Lung (tissue), 12 donors: ENCODE results near the gene FYB1. TPM values are rescaled to one million over a fixed set of nuclear protein-coding genes. Genes with fewer than 3 reads are reported as not detected.

Experiments
- ATAC-seq: fragments of 200-7000 bp; cut with Tn5 transposase; one replicate; pipeline ENCODE4 v1.9.1; 2020; ENCODE audit warnings: moderate number of reproducible peaks; ENCODE audit not compliant: insufficient read depth, low FRiP score
- DNase-seq, 3 donors: peaks; one replicate each; pipeline ENCODE4 v3.0.0-alpha.2; 2013 to 2017
- H3K27ac ChIP-seq, 2 donors: one replicate each; pipeline ENCODE4 v1.5.1; 2013; ENCODE audit warnings: mild to moderate bottlenecking in 2 of 2, moderate library complexity in 2 of 2, control low read depth in 1 of 2, inconsistent platforms in 1 of 2, low read depth in 1 of 2, low read length in 1 of 2
- H3K27me3 ChIP-seq, 3 donors: one replicate each; pipeline ENCODE4 v1.5.1; 2013; ENCODE audit warnings: low read length in 2 of 3; ENCODE audit not compliant: control insufficient read depth in 3 of 3, insufficient read depth in 3 of 3
- H3K36me3 ChIP-seq, 4 donors: one replicate each; pipeline ENCODE4 v1.5.1; 2013; ENCODE audit warnings: low read length in 4 of 4, mild to moderate bottlenecking in 1 of 4, moderate library complexity in 1 of 4; ENCODE audit not compliant: control insufficient read depth in 4 of 4, insufficient read depth in 4 of 4
- H3K4me1 ChIP-seq, 5 donors: one replicate each; pipeline ENCODE4 v1.5.1; 2013; ENCODE audit warnings: low read length in 5 of 5, mild to moderate bottlenecking in 2 of 5, moderate library complexity in 1 of 5; ENCODE audit not compliant: control insufficient read depth in 5 of 5, insufficient read depth in 5 of 5
- H3K4me3 ChIP-seq: one replicate; pipeline ENCODE4 v1.5.1; 2013; ENCODE audit warnings: mild to moderate bottlenecking, control low read depth, moderate library complexity
- H3K9ac ChIP-seq, 2 donors: one replicate each; pipeline ENCODE4 v1.5.1; 2013; ENCODE audit warnings: low read length in 2 of 2, control low read depth in 1 of 2; ENCODE audit not compliant: insufficient read depth in 1 of 2
- H3K9me3 ChIP-seq, 4 donors: one replicate each; pipeline ENCODE4 v1.5.1; 2013; ENCODE audit warnings: low read length in 3 of 4, mild to moderate bottlenecking in 1 of 4, moderate library complexity in 1 of 4; ENCODE audit not compliant: control insufficient read depth in 4 of 4, insufficient read depth in 3 of 4
- WGBS, 2 donors: extraction: QIAGEN DNeasy Blood & Tissue Kit; methylation state at CpG; one replicate each; pipeline ENCODE4 v1.1.7; 2013; 5-methylcytosine and 5-hydroxymethylcytosine counted together
- polyA plus RNA-seq, 2 donors: library from polyadenylated mRNA; stranded (reverse); fragments of 200-250 nt; gene quantifications; one replicate each; pipeline ENCODE4 v1.2.1, GENCODE V29; 2013
- total RNA-seq, 2 donors: library from RNA; depleted of rRNA in 1 of 2; stranded (reverse); fragments of >200 nt in 1 of 2; gene quantifications; one replicate each; pipeline ENCODE4 v1.2.1, GENCODE V29; 2014 to 2021
- TF ChIP-seq, protein P1 (sequence below): IDR thresholded peaks from 2 replicates; pipeline ENCODE4 v1.5.1; 2012; ENCODE audit warnings: mild to moderate bottlenecking; ENCODE audit errors: control extremely low read depth, extremely low read depth
- donor health status: control.
- donor health status: control.
- donor health status: Bipolar disorder and iron deficiency.
- donor health status: healthy.
- donor health status: DM: yes; HTN: yes; CAD: no.

Gene FYB1
- total and polyA plus RNA-seq, 4 donors, result 4.5 to 51.4 (median 32.5) TPM

DNA sequence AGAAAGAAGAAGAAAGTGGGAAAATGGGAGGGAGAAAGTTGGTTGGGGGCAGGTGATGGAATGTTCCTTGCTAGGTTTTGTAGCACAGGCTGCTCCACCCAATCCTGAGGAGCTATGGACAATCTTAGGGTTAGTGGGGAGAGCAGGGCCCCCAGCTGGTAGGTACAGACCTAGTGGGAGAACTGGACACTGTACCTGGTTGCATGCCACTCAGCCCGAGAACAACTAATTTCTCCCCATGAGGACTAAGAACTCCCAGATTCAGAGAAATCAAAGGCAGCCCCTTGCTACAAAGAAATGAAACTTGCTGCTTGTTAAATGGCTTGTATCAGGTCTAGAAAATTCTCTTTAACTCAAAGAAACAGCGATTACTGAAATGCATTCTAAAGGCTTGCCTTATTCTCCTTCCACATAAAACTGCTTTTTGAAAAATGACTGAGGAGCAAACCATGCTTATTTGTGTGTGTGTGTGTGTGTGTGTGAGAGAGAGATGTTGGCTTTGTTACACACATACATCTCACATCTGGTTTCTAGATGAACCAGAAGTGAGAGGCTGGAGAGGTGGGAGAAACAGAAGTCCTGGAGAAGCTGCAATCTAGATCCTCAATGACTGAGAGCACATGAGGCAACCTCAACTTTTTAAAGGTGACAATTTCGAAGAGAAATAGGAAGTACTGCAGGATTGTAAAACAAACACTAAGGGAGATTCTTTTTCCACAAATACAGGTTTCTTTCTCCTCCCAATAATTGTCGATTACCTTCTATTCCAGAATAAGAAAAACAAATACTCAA is 28.9 kb downstream of the FYB1 start:
- Histone ChIP-seq H3K27ac (no peak overlapping the region), H3K9me3 (no peaks in the 10 kb centered on the region), H3K27me3 (no peaks in the 10 kb centered on the region), H3K4me1 (peaks cover 0 to 10% (median 0%) of the 10 kb centered on the region in 5 donors), H3K9ac (no peak overlapping the region), H3K36me3 (no peaks in the 10 kb centered on the region), H3K4me3 (no peak overlapping the region)
- WGBS, 2 donors, result 65 to 73% methylated on average over 4 of the region's 4 CpGs
- TF ChIP-seq, protein P1, sequence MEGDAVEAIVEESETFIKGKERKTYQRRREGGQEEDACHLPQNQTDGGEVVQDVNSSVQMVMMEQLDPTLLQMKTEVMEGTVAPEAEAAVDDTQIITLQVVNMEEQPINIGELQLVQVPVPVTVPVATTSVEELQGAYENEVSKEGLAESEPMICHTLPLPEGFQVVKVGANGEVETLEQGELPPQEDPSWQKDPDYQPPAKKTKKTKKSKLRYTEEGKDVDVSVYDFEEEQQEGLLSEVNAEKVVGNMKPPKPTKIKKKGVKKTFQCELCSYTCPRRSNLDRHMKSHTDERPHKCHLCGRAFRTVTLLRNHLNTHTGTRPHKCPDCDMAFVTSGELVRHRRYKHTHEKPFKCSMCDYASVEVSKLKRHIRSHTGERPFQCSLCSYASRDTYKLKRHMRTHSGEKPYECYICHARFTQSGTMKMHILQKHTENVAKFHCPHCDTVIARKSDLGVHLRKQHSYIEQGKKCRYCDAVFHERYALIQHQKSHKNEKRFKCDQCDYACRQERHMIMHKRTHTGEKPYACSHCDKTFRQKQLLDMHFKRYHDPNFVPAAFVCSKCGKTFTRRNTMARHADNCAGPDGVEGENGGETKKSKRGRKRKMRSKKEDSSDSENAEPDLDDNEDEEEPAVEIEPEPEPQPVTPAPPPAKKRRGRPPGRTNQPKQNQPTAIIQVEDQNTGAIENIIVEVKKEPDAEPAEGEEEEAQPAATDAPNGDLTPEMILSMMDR, result no peak
- ATAC-seq, result no peak
- no peak for DNase-seq

DNA sequence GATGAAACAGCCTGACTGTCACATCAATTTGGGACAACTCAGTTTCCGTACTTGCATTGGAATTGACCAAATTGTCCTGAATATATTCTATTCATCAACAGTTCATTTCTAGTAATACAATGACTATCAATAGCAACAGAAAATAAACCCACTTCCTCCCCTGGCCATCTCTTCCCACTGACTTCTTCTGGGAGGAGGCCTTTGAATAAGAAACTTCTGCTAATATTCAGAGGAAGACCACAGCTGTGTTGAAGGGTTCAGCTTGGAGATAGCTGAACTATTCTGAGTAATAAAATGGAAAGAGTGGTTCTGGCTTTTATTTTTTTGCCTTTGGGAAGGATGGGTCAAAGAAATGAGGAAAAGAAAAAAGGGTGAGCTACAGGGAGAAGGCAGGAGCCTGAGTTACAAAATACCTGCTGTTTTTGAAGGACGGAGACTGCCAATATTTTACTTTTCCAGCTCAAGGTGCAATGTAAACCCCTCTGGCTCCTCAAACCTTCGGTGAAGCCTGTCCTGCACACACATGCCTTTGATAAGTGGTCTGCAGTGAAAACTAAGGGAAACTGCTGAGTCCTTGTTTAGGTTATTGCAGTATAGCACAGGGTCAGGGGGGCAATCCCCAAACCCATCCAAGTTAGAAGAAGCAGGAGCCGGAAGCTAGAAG is 29.9 kb downstream of the FYB1 start:
- TF ChIP-seq, protein P1, result no peak
- WGBS, 2 donors, result 55 to 61% methylated on average over 4 of the region's 4 CpGs
- no peak overlapping the region for H3K4me3 ChIP-seq
- H3K9me3 ChIP-seq, result no peaks in the 10 kb centered on the region
- no peaks in the 10 kb centered on the region for H3K36me3 ChIP-seq
- no peak overlapping the region for H3K27ac ChIP-seq
- ATAC-seq (no peak), DNase-seq (peak in 2 of 3 donors; percentile 16 to 34)
- H3K9ac ChIP-seq, result no peak overlapping the region
- no peaks in the 10 kb centered on the region for H3K27me3 ChIP-seq
- H3K4me1 ChIP-seq, result peaks cover 0 to 10% (median 0%) of the 10 kb centered on the region in 5 donors

DNA sequence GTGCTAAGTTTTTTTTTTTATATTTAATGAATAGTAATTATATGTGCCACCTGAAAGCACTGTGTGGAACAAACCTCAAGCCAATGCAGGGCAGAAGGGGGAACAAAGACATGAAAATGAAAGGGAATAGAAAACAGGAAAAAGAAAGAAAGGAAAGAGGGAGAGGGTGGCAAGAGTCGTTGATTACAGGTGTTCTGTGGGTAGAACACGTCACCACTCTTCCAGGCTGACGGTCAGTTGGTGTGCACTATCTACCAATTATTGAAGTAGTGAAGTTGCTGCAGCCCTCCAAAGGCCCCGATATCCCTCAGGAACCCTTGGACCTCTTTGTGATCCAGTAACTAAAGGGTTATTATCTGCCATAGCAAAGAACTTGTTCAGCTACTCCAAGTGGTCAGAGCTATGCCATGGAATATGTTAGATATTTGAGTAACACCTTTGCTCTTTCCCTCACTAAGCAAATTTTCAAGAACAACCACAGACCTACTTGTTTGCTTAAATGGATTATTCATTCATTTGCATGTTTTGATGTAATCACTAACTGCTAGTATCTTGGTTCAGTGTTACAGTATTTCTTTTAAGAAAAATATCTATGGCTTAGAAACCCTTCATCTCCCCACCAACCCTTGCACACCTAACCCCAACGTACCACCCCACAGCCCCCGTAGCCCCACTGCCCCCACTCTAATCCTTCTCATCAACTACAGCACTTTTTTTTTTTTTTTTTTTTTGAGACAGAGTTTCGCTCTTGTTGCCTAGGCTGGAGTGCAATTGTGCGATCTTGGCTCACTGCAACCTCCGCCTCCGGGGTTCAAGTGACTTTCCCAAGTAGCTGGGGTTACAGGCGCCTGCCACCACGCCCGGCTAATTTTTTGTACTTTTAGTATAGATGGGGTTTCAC is 31.3 kb downstream of the FYB1 start:
- Histone ChIP-seq H3K9me3 (no peaks in the 10 kb centered on the region), H3K9ac (no peak overlapping the region), H3K27me3 (no peaks in the 10 kb centered on the region), H3K4me3 (no peak overlapping the region), H3K27ac (no peak overlapping the region), H3K36me3 (no peaks in the 10 kb centered on the region), H3K4me1 (peaks cover 0 to 10% (median 0%) of the 10 kb centered on the region in 5 donors)
- TF ChIP-seq, protein P1, result no peak
- WGBS, 2 donors, result 65 to 67% methylated on average over 13 of the region's 13 CpGs
- DNase-seq (peak in 2 of 3 donors; percentile 35 to 50), ATAC-seq (peak; percentile 10)
